ENCODE measurements around the gene RHBDF2. TPM values are rescaled to one million over a fixed set of nuclear protein-coding genes. Genes with fewer than 3 reads are reported as not detected.

Gene RHBDF2
- total and polyA plus RNA-seq, 2 experiments from 2014 or later: 4.9 to 11.0 TPM

- 70% methylated on average over 15 of the region's 16 CpGs for WGBS (ENCODE audit: low lambda C conversion rate, missing lambda C conversion rate)
- Histone ChIP-seq H3K4me1 (ENCODE audit: insufficient read depth) (peaks cover 41% of the 10 kb centered on the region), H3K4me2 (no peak overlapping the region), H3K36me3 (replicated peaks; ENCODE audit: insufficient read depth, low read depth) (no peaks in the 10 kb centered on the region), H3K79me2 (peaks cover 10% of the 10 kb centered on the region), H3K27ac (no peak overlapping the region), H3K4me3 (no peak overlapping the region), H3K27me3 (no peaks in the 10 kb centered on the region), H4K20me1 (ENCODE audit: insufficient read depth, poor library complexity, severe bottlenecking) (no peaks in the 10 kb centered on the region), H3K9me3 (ENCODE audit: low read depth) (no peaks in the 10 kb centered on the region), H3K9me2 (replicated peaks; ENCODE audit: insufficient read depth) (no peaks in the 10 kb centered on the region), H2AFZ (no peak overlapping the region)
- TF ChIP-seq EZH2 (IDR thresholded peaks at IDR 0.05; ENCODE audit: borderline replicate concordance): no peak
- no peak for TF ChIP-seq EZH2phosphoT487 (IDR thresholded peaks at IDR 0.05; ENCODE audit: low read depth, severe bottlenecking, unreplicated experiment)
- TF ChIP-seq CTCF (IDR thresholded peaks at IDR 0.05; ENCODE audit: poor library complexity): no peak
- DNase-seq (ENCODE audit: low spot score): no peak
Observed at GRCh38 chr17:76495663-76496400, 5.4 kb downstream of the RHBDF2 start.

GRCh38 chr17:76493505-76494167 is 7.6 kb downstream of the RHBDF2 start:
- TF ChIP-seq EZH2 (IDR thresholded peaks at IDR 0.05; ENCODE audit: borderline replicate concordance) (no peak), EZH2phosphoT487 (IDR thresholded peaks at IDR 0.05; ENCODE audit: low read depth, severe bottlenecking, unreplicated experiment) (no peak)
- no peak overlapping the region for H3K4me3 ChIP-seq
- H4K20me1 ChIP-seq (ENCODE audit: insufficient read depth, poor library complexity, severe bottlenecking): no peaks in the 10 kb centered on the region
- no peaks in the 10 kb centered on the region for H3K27me3 ChIP-seq
- no peaks in the 10 kb centered on the region for H3K9me2 ChIP-seq (replicated peaks; ENCODE audit: insufficient read depth)
- H3K36me3 ChIP-seq (replicated peaks; ENCODE audit: insufficient read depth, low read depth): no peaks in the 10 kb centered on the region
- H3K27ac ChIP-seq: peak overlapping the region; percentile 40
- no peak for DNase-seq (ENCODE audit: low spot score)
- H3K79me2 ChIP-seq: peaks cover 3% of the 10 kb centered on the region
- peak overlapping the region; percentile 48 for H3K4me2 ChIP-seq
- H3K9me3 ChIP-seq (ENCODE audit: low read depth): no peaks in the 10 kb centered on the region
- peaks cover 32% of the 10 kb centered on the region for H3K4me1 ChIP-seq (ENCODE audit: insufficient read depth)
- 89% methylated on average over 18 of the region's 21 CpGs for WGBS (ENCODE audit: low lambda C conversion rate, missing lambda C conversion rate)
- no peak overlapping the region for H2AFZ ChIP-seq

- Histone ChIP-seq H3K9me2 (replicated peaks; ENCODE audit: insufficient read depth) (no peaks in the 10 kb centered on the region), H3K4me3 (no peak overlapping the region), H3K9me3 (ENCODE audit: low read depth) (no peaks in the 10 kb centered on the region), H3K36me3 (replicated peaks; ENCODE audit: insufficient read depth, low read depth) (no peaks in the 10 kb centered on the region), H3K27me3 (no peaks in the 10 kb centered on the region), H3K79me2 (peaks cover 3% of the 10 kb centered on the region), H3K27ac (peak overlapping the region; percentile 40), H3K4me2 (peak overlapping the region; percentile 48), H3K4me1 (ENCODE audit: insufficient read depth) (peaks cover 26% of the 10 kb centered on the region), H2AFZ (no peak overlapping the region), H4K20me1 (ENCODE audit: insufficient read depth, poor library complexity, severe bottlenecking) (no peaks in the 10 kb centered on the region)
- TF ChIP-seq EZH2 (IDR thresholded peaks at IDR 0.05; ENCODE audit: borderline replicate concordance) (no peak), CTCF (IDR thresholded peaks at IDR 0.05; ENCODE audit: poor library complexity) (no peak), EZH2phosphoT487 (IDR thresholded peaks at IDR 0.05; ENCODE audit: low read depth, severe bottlenecking, unreplicated experiment) (no peak)
- DNase-seq (ENCODE audit: low spot score): peak; percentile 61
- WGBS (ENCODE audit: low lambda C conversion rate, missing lambda C conversion rate): 42% methylated on average over 15 of the region's 15 CpGs
Observed at GRCh38 chr17:76492989-76493501, 8.2 kb downstream of the RHBDF2 start.
